Neutrophil (primary cell): ENCODE data around the gene PRR7.

ENCODE experiments used
- H3K27ac ChIP-seq: fragments of 200-600 bp; sonication (generic); 2 replicates; pipeline ENCODE4 v1.5.1; 2016; ENCODE audit warnings: mild to moderate bottlenecking, moderate library complexity
- H3K27me3 ChIP-seq: fragments of 200-600 bp; sonication (generic); 2 replicates; pipeline ENCODE4 v1.6.0; 2016; ENCODE audit warnings: mild to moderate bottlenecking
- H3K36me3 ChIP-seq: fragments of 200-600 bp; sonication (generic); 2 replicates; pipeline ENCODE4 v1.5.1; 2017
- H3K4me1 ChIP-seq, 2 experiments: fragments of 200-600 bp in 1 of 2; sonication (generic) in 1 of 2; 1 replicate in 1 of 2; 2 replicates in 1 of 2; pipeline versions ENCODE4 v1.5.1 to v1.6.1; 2013 to 2016; ENCODE audit warnings: low read depth in 1 of 2, low read length in 1 of 2, mild to moderate bottlenecking in 1 of 2, moderate library complexity in 1 of 2; ENCODE audit not compliant: control insufficient read depth in 1 of 2, insufficient read depth in 1 of 2
- H3K4me3 ChIP-seq, 2 experiments: fragments of 200-600 bp in 1 of 2; sonication (generic) in 1 of 2; 1 replicate in 1 of 2; 2 replicates in 1 of 2; pipeline ENCODE4 v1.5.1; 2013 to 2016; ENCODE audit warnings: low read depth in 1 of 2, low read length in 1 of 2, mild to moderate bottlenecking in 1 of 2, moderate library complexity in 1 of 2
- H3K9me3 ChIP-seq: fragments of 200-600 bp; sonication (generic); 2 replicates; pipeline ENCODE4 v1.5.1; 2016
- TF ChIP-seq, protein P1 (sequence below): fragments of 200-600 bp; sonication (generic); IDR thresholded peaks from 2 replicates; pipeline ENCODE4 v1.5.1; 2016; ENCODE audit warnings: antibody characterized with exemption

PRR7 gene

GRCh38 chr5:177403102-177403791 is 43.4 kb upstream of the PRR7 start:
- H3K27ac ChIP-seq = peak overlapping the region; percentile 93
- no peaks in the 10 kb centered on the region for H3K9me3 ChIP-seq
- H3K4me1 ChIP-seq = peaks cover 50 to 53% of the 10 kb centered on the region in 2 experiments
- peaks cover 59% of the 10 kb centered on the region for H3K27me3 ChIP-seq
- TF ChIP-seq, protein P1, sequence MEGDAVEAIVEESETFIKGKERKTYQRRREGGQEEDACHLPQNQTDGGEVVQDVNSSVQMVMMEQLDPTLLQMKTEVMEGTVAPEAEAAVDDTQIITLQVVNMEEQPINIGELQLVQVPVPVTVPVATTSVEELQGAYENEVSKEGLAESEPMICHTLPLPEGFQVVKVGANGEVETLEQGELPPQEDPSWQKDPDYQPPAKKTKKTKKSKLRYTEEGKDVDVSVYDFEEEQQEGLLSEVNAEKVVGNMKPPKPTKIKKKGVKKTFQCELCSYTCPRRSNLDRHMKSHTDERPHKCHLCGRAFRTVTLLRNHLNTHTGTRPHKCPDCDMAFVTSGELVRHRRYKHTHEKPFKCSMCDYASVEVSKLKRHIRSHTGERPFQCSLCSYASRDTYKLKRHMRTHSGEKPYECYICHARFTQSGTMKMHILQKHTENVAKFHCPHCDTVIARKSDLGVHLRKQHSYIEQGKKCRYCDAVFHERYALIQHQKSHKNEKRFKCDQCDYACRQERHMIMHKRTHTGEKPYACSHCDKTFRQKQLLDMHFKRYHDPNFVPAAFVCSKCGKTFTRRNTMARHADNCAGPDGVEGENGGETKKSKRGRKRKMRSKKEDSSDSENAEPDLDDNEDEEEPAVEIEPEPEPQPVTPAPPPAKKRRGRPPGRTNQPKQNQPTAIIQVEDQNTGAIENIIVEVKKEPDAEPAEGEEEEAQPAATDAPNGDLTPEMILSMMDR = no peak
- H3K36me3 ChIP-seq = no peaks in the 10 kb centered on the region
- peak overlapping the region; percentile 52 to 80 for H3K4me3 ChIP-seq

- no peaks in the 10 kb centered on the region for H3K9me3 ChIP-seq
- peaks cover 51 to 53% of the 10 kb centered on the region in 2 experiments for H3K4me1 ChIP-seq
- no peaks in the 10 kb centered on the region for H3K36me3 ChIP-seq
- peaks cover 52% of the 10 kb centered on the region for H3K27me3 ChIP-seq
- TF ChIP-seq, protein P1 = peak; percentile 97
- peak overlapping the region; percentile 93 for H3K27ac ChIP-seq
- peak overlapping the region; percentile 52 to 80 for H3K4me3 ChIP-seq
These were observed 42.6 kb upstream of the PRR7 start for GRCh38 chr5:177403792-177404640.

DNA sequence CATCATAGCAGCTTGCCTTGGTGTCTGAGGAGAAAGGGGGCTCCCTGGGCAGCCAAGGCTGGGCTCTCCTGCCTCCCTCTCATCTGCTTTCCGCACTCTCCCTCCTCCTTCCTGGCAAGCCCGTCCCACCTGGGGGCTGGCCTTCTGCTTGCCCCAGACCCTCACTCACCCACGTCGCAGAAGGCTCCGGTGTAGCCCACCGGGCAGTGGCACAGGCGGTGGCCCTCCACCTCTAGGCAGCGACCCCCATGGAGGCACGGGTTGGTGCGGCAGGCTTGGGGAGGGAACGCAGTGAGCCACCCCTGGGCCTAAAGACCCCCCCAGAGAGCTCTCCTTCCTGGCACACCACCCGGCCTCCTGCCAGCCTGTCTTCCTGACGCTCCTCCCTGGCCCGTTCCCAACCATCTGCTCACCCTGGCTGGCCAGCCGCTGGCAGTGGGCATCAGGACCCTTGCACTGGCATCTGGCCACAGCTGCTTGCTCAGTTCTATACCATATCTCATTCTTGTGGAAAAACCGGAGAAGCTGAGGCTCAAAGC is 41.9 kb upstream of the PRR7 start:
- H3K27me3 ChIP-seq = peaks cover 45% of the 10 kb centered on the region
- peak overlapping the region; percentile 52 to 80 for H3K4me3 ChIP-seq
- H3K36me3 ChIP-seq = no peaks in the 10 kb centered on the region
- TF ChIP-seq, protein P1 = no peak
- H3K4me1 ChIP-seq = peaks cover 53 to 58% of the 10 kb centered on the region in 2 experiments
- H3K9me3 ChIP-seq = no peaks in the 10 kb centered on the region
- H3K27ac ChIP-seq = peak overlapping the region; percentile 93

DNA sequence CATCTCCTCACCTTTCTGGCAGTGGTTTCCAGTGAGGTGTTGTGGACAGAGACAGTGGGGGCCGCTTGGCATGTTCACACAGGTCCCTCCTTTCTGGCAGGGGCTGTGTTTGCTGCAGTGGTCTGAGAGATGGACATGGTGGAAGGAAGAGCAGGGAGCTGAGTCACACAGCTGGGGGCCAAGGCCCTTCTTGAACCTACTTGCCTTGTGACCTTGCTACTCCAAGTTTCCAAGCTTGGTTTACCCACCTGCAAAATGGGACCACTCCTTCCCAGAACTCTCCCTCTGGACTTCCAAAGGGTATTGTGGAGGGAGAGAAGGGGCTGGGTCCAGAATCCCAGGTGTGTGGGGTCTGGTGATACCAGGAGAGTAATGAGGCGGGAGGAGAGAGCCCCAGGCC is 41.3 kb upstream of the PRR7 start:
- TF ChIP-seq, protein P1 = no peak
- Histone ChIP-seq H3K4me3 (peak overlapping the region; percentile 52 to 80), H3K4me1 (peaks cover 55 to 61% of the 10 kb centered on the region in 2 experiments), H3K36me3 (no peaks in the 10 kb centered on the region), H3K27me3 (peaks cover 39% of the 10 kb centered on the region), H3K9me3 (no peaks in the 10 kb centered on the region), H3K27ac (peak overlapping the region; percentile 93)

DNA sequence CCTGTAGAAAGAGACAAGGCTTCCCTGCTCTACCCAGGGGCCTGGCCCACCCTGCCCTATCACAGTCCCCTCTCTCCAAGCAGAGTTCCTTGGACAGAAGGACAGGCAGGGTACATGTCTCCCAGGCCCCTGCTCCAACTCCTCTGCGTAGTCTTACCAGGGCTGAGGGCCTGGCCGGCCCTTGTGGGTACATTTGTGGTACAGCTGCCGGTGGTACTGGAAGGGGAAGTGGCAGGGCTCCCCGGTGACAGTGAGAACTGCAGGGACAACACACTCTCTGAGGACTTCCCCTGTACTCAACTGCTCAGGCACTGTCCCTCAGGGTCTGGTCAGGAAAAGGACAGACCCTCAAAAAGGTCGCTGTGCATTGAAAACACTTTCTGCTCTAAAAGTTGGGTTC is 40.8 kb upstream of the PRR7 start:
- H3K9me3 ChIP-seq = no peaks in the 10 kb centered on the region
- TF ChIP-seq, protein P1 = peak; percentile 93
- H3K4me3 ChIP-seq = peak overlapping the region; percentile 52 to 80
- no peaks in the 10 kb centered on the region for H3K36me3 ChIP-seq
- peaks cover 60 to 66% of the 10 kb centered on the region in 2 experiments for H3K4me1 ChIP-seq
- peaks cover 34% of the 10 kb centered on the region for H3K27me3 ChIP-seq
- peak overlapping the region; percentile 93 for H3K27ac ChIP-seq
